Measurements from ENCODE around the gene BCDIN3D.

GRCh38 chr12:49891476-49891875 is 48.6 kb upstream of the BCDIN3D start:
- TF ChIP-seq, protein P1, sequence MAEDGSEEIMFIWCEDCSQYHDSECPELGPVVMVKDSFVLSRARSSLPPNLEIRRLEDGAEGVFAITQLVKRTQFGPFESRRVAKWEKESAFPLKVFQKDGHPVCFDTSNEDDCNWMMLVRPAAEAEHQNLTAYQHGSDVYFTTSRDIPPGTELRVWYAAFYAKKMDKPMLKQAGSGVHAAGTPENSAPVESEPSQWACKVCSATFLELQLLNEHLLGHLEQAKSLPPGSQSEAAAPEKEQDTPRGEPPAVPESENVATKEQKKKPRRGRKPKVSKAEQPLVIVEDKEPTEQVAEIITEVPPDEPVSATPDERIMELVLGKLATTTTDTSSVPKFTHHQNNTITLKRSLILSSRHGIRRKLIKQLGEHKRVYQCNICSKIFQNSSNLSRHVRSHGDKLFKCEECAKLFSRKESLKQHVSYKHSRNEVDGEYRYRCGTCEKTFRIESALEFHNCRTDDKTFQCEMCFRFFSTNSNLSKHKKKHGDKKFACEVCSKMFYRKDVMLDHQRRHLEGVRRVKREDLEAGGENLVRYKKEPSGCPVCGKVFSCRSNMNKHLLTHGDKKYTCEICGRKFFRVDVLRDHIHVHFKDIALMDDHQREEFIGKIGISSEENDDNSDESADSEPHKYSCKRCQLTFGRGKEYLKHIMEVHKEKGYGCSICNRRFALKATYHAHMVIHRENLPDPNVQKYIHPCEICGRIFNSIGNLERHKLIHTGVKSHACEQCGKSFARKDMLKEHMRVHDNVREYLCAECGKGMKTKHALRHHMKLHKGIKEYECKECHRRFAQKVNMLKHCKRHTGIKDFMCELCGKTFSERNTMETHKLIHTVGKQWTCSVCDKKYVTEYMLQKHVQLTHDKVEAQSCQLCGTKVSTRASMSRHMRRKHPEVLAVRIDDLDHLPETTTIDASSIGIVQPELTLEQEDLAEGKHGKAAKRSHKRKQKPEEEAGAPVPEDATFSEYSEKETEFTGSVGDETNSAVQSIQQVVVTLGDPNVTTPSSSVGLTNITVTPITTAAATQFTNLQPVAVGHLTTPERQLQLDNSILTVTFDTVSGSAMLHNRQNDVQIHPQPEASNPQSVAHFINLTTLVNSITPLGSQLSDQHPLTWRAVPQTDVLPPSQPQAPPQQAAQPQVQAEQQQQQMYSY (CRISPR knock-in tag; IDR thresholded peaks at IDR 0.05) = no peak
- TF ChIP-seq CTCF (IDR thresholded peaks at IDR 0.05) = no peak
- TF ChIP-seq JAZF1 (CRISPR knock-in tag; IDR thresholded peaks at IDR 0.05) = no peak
- TF ChIP-seq ESRRA (CRISPR knock-in tag; IDR thresholded peaks at IDR 0.05; ENCODE audit: borderline replicate concordance) = no peak
- TF ChIP-seq ZNF138 (CRISPR knock-in tag; conservative IDR thresholded peaks at IDR 0.05) = no peak
- TF ChIP-seq, protein P2, sequence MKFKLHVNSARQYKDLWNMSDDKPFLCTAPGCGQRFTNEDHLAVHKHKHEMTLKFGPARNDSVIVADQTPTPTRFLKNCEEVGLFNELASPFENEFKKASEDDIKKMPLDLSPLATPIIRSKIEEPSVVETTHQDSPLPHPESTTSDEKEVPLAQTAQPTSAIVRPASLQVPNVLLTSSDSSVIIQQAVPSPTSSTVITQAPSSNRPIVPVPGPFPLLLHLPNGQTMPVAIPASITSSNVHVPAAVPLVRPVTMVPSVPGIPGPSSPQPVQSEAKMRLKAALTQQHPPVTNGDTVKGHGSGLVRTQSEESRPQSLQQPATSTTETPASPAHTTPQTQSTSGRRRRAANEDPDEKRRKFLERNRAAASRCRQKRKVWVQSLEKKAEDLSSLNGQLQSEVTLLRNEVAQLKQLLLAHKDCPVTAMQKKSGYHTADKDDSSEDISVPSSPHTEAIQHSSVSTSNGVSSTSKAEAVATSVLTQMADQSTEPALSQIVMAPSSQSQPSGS (CRISPR knock-in tag; IDR thresholded peaks at IDR 0.05; ENCODE audit: borderline replicate concordance, low read depth) = no peak
- no peak for TF ChIP-seq NR2C2 (CRISPR knock-in tag; IDR thresholded peaks at IDR 0.05)
- TF ChIP-seq, protein P3, sequence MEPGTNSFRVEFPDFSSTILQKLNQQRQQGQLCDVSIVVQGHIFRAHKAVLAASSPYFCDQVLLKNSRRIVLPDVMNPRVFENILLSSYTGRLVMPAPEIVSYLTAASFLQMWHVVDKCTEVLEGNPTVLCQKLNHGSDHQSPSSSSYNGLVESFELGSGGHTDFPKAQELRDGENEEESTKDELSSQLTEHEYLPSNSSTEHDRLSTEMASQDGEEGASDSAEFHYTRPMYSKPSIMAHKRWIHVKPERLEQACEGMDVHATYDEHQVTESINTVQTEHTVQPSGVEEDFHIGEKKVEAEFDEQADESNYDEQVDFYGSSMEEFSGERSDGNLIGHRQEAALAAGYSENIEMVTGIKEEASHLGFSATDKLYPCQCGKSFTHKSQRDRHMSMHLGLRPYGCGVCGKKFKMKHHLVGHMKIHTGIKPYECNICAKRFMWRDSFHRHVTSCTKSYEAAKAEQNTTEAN (CRISPR knock-in tag; IDR thresholded peaks at IDR 0.05) = no peak

Data from WTC11 (cell line).